Cerebellar nuclear complex (tissue), 1 donor: ENCODE data around the gene GPR35.
"Not testable (repeated sequence)": the region's sequence is repeated elsewhere in the genome, so short reads cannot be mapped to it uniquely, and the experiment has no call there.

Experiments used
- DNase-seq, 2 experiments: peaks; one replicate each; lab custom pipeline; 2025; lab: John Stamatoyannopoulos, UW

GPR35 gene

GRCh38 chr2:240639566-240639965 lies 14.3 kb downstream of the GPR35 start:
- DNase-seq, result no peak

- no peak for DNase-seq
Observed at GRCh38 chr2:240640939-240641338, 15.7 kb downstream of the GPR35 start.

- DNase-seq, result no peak
Observed at GRCh38 chr2:240642061-240642805, 17.0 kb downstream of the GPR35 start.

- no peak for DNase-seq
Observed at GRCh38 chr2:240642806-240643092, 17.5 kb downstream of the GPR35 start.

- no peak for DNase-seq
Observed at GRCh38 chr2:240643093-240643810, 18.0 kb downstream of the GPR35 start.

GRCh38 chr2:240643811-240644150 lies 18.5 kb downstream of the GPR35 start:
- DNase-seq, result no peak

GRCh38 chr2:240644171-240644651 lies 18.9 kb downstream of the GPR35 start:
- DNase-seq, result no peak

GRCh38 chr2:240644859-240645301 lies 19.6 kb downstream of the GPR35 start:
- no peak for DNase-seq

GRCh38 chr2:240645346-240645745 lies 20.1 kb downstream of the GPR35 start:
- DNase-seq, result no peak

- no peak for DNase-seq
Observed at GRCh38 chr2:240645801-240646175, 20.5 kb downstream of the GPR35 start.

- DNase-seq, result no peak
Observed at GRCh38 chr2:240646176-240646899, 21.1 kb downstream of the GPR35 start.

GRCh38 chr2:240646900-240647502 lies 21.7 kb downstream of the GPR35 start:
- DNase-seq, result no peak

- no peak for DNase-seq
Observed at GRCh38 chr2:240647503-240648154, 22.3 kb downstream of the GPR35 start.

GRCh38 chr2:240648155-240648649 lies 22.9 kb downstream of the GPR35 start:
- no peak for DNase-seq

GRCh38 chr2:240648650-240649275 lies 23.5 kb downstream of the GPR35 start:
- no peak for DNase-seq

- no peak for DNase-seq
Observed at GRCh38 chr2:240649331-240649730, 24.1 kb downstream of the GPR35 start.

- DNase-seq, result no peak
Observed at GRCh38 chr2:240650254-240650965, 25.1 kb downstream of the GPR35 start.

- no peak for DNase-seq
Observed at GRCh38 chr2:240651185-240651584, 25.9 kb downstream of the GPR35 start.

- DNase-seq, result no peak
Observed at GRCh38 chr2:240655931-240656886, 30.9 kb downstream of the GPR35 start.

- DNase-seq, result not testable (repeated sequence)
Observed at GRCh38 chr2:240659883-240660282, 34.6 kb downstream of the GPR35 start.
